Activated CD4-positive, alpha-beta T cell treated with anti-CD3 and anti-CD28 coated beads, Interleukin-2, amount 50 U/mL, for 48 hours (primary cell): ENCODE results near the gene PLPP1.

Experiments
- DNase-seq, 2 experiments: peaks; one replicate each; pipeline ENCODE4 v3.0.0-alpha.2; 2020

PLPP1 gene

GRCh38 chr5:55392669-55393068, 142.1 kb downstream of the PLPP1 start:
- DNase-seq = no peak

GRCh38 chr5:55391707-55392106, 143.1 kb downstream of the PLPP1 start:
- no peak for DNase-seq

- DNase-seq = no peak
These were observed 146.9 kb downstream of the PLPP1 start for GRCh38 chr5:55387865-55388264.

GRCh38 chr5:55386356-55386755, 148.4 kb downstream of the PLPP1 start:
- no peak for DNase-seq

GRCh38 chr5:55385846-55386245, 148.9 kb downstream of the PLPP1 start:
- DNase-seq = no peak

GRCh38 chr5:55385227-55385626, 149.5 kb downstream of the PLPP1 start:
- DNase-seq = no peak

GRCh38 chr5:55384072-55384471, 150.7 kb downstream of the PLPP1 start:
- no peak for DNase-seq

GRCh38 chr5:55383254-55383653, 151.5 kb downstream of the PLPP1 start:
- DNase-seq = no peak

- no peak for DNase-seq
These were observed 157.0 kb downstream of the PLPP1 start for GRCh38 chr5:55377810-55378209.
